Activated CD4-positive, alpha-beta T cell treated with anti-CD3 and anti-CD28 coated beads for 1 hour (primary cell): Measurements from ENCODE around the gene HIVEP3.
A peak's percentile ranks its signal among the peaks of the same experiment; 100 is the strongest.

Source experiments
- DNase-seq: peaks from one replicate; pipeline ENCODE4 v3.0.0-alpha.2; 2020

HIVEP3 gene

GRCh38 chr1:41642922-41643821 lies 275.6 kb downstream of the HIVEP3 start:
- DNase-seq: no peak

- DNase-seq: no peak
Observed at GRCh38 chr1:41641941-41642527, 276.7 kb downstream of the HIVEP3 start.

GRCh38 chr1:41641475-41641814 lies 277.3 kb downstream of the HIVEP3 start:
- DNase-seq: no peak

- DNase-seq: no peak
Observed at GRCh38 chr1:41640756-41641474, 277.8 kb downstream of the HIVEP3 start.

GRCh38 chr1:41640141-41640751 lies 278.5 kb downstream of the HIVEP3 start:
- no peak for DNase-seq

- no peak for DNase-seq
Observed at GRCh38 chr1:41639332-41639936, 279.3 kb downstream of the HIVEP3 start.

- no peak for DNase-seq
Observed at GRCh38 chr1:41638086-41639024, 280.4 kb downstream of the HIVEP3 start.

GRCh38 chr1:41637367-41637766 lies 281.4 kb downstream of the HIVEP3 start:
- DNase-seq: no peak

- no peak for DNase-seq
Observed at GRCh38 chr1:41633764-41634163, 285.0 kb downstream of the HIVEP3 start.

- DNase-seq: no peak
Observed at GRCh38 chr1:41632781-41633575, 285.7 kb downstream of the HIVEP3 start.

GRCh38 chr1:41631971-41632370 lies 286.8 kb downstream of the HIVEP3 start:
- no peak for DNase-seq

GRCh38 chr1:41631154-41631553 lies 287.6 kb downstream of the HIVEP3 start:
- no peak for DNase-seq

- no peak for DNase-seq
Observed at GRCh38 chr1:41629571-41629970, 289.2 kb downstream of the HIVEP3 start.

GRCh38 chr1:41629141-41629540 lies 289.6 kb downstream of the HIVEP3 start:
- no peak for DNase-seq

- DNase-seq: no peak
Observed at GRCh38 chr1:41627491-41628280, 291.0 kb downstream of the HIVEP3 start.

GRCh38 chr1:41626616-41627375 lies 291.9 kb downstream of the HIVEP3 start:
- DNase-seq: peak; percentile 7

- no peak for DNase-seq
Observed at GRCh38 chr1:41626146-41626545, 292.6 kb downstream of the HIVEP3 start.

GRCh38 chr1:41623736-41624135 lies 295.0 kb downstream of the HIVEP3 start:
- no peak for DNase-seq
